HT1080 (cell line): ENCODE data around the gene GMNN. TPM values are rescaled to one million over a fixed set of nuclear protein-coding genes. Genes with fewer than 3 reads are reported as not detected.
"Not testable (repeated sequence)": the region's sequence is repeated elsewhere in the genome, so short reads cannot be mapped to it uniquely, and the experiment has no call there.

Experiments
- DNase-seq: peaks from one replicate; pipeline ENCODE4 v3.0.0-alpha.2; 2015; ENCODE audit warnings: low read depth
- total RNA-seq: library from RNA; depleted of rRNA; stranded (reverse); fragments of >200 nt; shearing (Covaris generic); gene quantifications from 2 replicates; pipeline ENCODE4 v1.2.3, GENCODE V29; 2014

GMNN gene
- total RNA-seq, 1 experiment from 2014 or later, result 78.9 TPM

- DNase-seq, result peak; percentile 29
Observed at GRCh38 chr6:24761193-24761835, 13.4 kb upstream of the GMNN start.

GRCh38 chr6:24761851-24762250 is 12.9 kb upstream of the GMNN start:
- DNase-seq, result no peak

DNA sequence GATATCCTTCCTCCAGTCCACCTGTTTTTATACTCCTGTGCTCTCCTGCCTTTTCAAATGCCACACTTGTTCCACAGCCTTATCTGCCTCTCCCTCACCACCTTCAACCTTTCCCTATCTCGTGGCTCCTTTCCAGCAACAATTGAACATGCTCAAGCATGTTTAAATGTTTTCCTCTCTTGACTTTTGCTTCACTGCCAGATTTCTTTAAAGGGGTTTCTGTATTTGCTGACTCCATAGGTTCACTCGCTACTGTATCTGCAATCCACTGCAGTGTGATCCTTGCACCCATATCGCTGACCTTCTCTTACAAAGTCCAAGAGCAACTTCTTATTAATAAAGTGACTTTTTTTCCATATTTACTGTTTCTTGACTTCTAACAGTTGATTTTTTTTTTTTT is 11.2 kb upstream of the GMNN start:
- DNase-seq, result no peak

GRCh38 chr6:24764833-24765828 is 9.6 kb upstream of the GMNN start:
- DNase-seq, result not testable (repeated sequence)

- not testable (repeated sequence) for DNase-seq
Observed at GRCh38 chr6:24765968-24766367, 8.8 kb upstream of the GMNN start.

GRCh38 chr6:24766680-24767462 is 7.9 kb upstream of the GMNN start:
- DNase-seq, result peak; percentile 32

DNA sequence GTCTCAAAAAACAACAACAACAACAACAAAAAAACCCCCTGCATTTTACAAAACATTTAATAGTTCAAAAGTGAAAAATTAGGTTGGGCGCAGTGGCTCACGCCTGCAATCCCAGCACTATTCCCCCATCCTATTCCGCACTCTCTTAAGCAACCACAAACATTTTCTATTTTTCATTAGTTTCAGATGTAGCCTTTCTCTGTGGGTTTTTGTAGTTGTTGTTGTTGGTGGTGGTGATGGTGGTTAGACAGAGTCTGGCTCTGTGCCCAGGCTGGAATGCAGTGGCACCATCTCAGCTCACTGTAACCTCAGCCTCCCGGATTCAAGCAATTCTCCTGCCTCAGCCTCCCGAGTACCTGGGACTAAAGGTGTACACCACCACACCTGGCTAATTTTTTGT is 6.4 kb upstream of the GMNN start:
- DNase-seq, result no peak

DNA sequence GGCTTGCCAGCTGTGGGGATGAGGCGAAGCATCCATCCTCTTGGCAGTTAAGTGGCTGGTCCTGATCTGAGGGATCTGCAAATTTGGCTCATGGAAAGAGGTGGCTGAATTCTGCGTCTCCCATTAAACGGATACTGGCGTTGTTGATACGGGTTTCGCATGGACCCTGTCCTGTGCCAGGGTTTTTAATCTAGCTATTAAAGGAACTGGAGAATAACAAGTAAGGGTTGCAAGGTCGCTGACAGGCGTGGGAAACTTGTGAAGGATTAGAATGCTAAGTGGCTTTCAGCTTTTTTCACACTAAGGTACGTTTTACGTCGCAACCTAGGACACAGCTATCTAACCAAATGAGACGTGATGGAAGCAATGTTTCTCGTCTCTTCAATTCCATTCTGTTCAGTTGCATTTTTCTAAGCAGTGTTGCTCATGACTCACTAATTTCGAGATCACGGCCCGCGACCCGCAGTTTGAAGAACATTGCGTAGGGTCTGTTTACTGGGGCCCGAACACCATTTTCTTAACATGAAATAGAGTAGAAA is 852 bp downstream of the GMNN start:
- DNase-seq, result peak; percentile 28

GRCh38 chr6:24777227-24777626 is 2.5 kb downstream of the GMNN start:
- no peak for DNase-seq

DNA sequence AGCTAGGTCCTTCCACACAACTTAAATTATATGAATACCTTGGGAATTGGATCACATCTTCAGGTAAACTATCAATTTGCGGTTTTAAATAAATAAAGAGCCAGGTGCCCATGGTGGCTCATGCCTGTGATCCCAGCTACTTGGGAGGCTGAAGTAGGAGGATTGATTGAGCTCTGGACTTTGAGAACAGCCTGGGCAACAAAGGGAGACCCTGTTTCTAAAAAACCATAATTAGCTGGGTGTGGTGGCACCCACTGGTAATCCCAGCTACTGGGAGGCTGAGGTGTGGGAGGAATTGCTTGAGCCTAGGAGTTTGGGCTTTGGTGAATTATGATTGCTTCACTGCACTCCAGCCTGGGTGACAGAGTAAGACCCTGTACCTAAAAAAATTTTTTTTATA is 3.4 kb downstream of the GMNN start:
- DNase-seq, result no peak

- no peak for DNase-seq
Observed at GRCh38 chr6:24778878-24779277, 4.1 kb downstream of the GMNN start.

GRCh38 chr6:24779416-24780016 is 4.8 kb downstream of the GMNN start:
- no peak for DNase-seq

GRCh38 chr6:24780206-24780605 is 5.5 kb downstream of the GMNN start:
- no peak for DNase-seq

- DNase-seq, result no peak
Observed at GRCh38 chr6:24788031-24788665, 13.4 kb downstream of the GMNN start.

DNA sequence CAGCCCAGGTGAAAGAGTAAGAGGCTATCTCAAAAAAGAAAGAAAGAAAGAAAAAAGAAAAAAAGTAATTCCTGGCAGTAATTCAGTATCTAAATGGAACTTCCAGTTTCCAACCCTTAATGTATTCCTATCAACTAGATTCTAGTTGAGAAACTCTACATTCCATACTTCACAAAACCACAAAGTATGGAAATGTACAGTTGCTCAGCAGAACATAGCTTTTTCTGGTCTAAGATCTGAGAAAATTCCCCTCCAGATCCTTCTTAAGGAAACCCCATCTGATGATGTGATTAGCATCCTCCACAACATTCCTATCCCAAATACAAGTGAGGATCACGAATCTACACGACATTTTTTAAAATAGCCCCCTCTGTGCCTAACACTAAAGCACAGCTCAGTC is 20.4 kb downstream of the GMNN start:
- no peak for DNase-seq

DNA sequence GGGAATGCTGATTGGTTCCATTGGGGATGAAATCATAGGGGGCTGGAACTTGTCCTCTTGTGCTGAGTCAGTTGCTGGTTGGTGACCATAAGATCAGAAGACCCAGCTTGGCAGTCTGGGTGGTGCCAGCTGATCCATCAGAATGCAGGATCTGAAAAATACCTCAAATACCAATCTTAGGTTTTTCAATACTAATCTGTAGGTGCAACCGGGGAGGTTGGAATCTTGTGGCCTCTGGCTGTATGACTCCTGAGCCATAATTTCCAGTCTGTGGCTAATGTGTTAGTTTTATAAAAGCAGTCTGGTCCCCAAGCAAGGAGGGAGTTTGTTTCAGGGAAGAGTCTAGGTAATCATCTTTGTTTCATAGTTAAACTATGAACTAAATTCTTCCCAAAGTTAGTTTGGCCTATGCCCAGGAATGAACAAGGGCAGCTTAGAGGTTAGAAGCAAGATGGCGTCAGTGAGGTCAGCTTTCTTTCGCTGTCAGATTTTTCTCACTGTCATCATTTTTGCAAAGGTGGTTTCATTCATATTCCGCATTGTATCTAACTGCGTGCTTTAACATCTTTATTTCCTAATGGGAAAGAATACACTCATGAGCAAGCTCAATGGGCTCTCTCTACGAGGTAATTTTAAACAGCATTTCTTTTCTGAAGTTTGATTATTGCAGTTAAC is 22.0 kb downstream of the GMNN start:
- DNase-seq, result no peak

DNA sequence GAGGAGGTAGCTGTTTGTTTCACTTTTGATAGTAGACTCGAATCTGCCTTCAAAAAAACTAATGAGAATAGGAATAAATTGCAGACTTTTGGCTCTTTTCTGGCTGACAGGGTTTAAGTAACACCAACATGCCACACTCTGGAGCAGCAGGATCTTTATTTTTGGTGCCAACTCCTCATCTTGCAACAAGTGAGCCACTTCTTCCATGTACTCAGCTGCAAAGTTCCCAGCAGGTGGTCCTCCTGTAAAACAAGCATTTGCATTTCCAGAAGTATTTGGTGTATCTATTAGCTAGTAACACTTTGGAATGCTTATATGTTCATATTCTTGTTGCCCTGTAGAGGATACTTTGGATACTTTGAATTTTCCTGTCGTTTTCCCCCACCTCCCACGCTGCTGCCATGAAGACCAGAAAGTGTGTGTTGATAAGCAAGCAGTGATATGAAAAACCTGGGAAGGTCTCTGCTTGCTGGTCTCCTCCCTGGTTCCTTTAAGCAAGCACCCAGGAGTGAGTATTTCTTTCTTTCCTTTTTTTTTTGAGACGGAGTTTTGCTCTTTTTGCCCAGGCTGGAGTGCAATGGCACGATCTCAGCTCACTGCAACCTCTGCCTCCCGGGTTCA is 23.0 kb downstream of the GMNN start:
- no peak for DNase-seq

DNA sequence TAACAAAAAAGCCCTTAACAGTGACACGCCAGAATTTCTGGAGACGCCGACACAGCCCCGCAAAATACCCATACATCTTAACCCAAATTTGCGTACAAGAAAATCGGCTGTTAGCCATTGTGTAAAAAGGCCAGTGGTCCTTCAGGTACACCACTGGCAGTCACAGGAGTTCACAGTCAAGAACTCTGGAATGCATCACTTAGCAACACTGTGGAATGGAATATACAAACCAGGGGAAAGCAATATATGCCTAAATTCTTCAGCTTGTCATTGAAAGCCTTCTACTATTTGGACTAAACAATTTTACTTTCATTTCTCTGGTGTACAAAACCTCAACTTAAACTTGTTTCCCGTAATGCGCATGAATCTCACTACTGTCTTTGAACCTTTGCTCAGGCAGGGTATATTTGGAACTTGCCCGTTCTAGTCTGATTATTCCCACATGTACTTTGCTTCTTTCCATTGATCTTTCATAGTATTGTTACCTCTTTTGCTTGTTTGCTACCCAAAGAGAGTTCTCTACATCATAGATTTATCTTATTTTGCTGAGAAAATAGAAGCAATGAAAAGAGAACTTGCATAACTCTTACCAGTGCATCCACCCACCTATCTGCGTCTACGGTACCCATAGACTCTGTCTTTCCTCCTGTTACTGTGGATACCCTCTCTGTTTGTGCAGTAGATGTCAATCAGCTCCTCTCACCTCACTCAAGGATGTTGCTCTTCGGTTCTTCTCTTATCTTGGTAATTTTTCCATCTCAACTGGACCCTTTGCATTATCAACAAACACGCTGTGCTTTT is 24.2 kb downstream of the GMNN start, which contains the start of gene ARMH2:
Gene ARMH2 (minus strand): TSS at position 178 of the 801 bp plus-strand sequence. CDS start 60 bp downstream, at position 118.
- no peak for DNase-seq

- DNase-seq, result no peak
Observed at GRCh38 chr6:24799541-24799915, 24.8 kb downstream of the GMNN start.
